GM19452 (cell line): ENCODE results near the gene POLR1C.
"Not testable (repeated sequence)": the region's sequence is repeated elsewhere in the genome, so short reads cannot be mapped to it uniquely, and the experiment has no call there.

Experiments
- ATAC-seq: cut with Tn5 transposase; IDR thresholded peaks from one replicate; pipeline ENCODE4 v1.9.1; 2021; ENCODE audit not compliant: unreplicated experiment

POLR1C gene

DNA sequence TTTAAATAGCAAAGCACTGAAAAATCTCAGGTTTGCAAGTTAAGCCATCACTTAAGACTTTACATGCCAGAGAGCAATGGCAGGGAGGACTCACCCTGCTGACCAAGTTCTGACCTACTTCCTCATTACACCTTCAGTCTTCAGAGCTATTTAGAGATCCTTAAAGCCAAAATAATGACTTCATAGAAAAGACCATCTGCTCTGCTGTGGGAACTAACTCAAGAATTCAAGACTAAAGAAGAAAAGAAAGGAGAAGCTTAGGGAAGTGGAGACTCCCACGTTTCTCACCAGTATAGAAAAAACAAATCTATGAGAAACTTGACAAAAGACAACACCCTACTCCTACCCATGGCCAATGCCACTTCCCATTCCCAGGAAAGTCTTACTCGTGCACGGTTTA lies 30.3 kb downstream of the POLR1C start:
- no peak for ATAC-seq

- ATAC-seq: not testable (repeated sequence)
Measured at GRCh38 chr6:43557620-43558019, 40.7 kb downstream of the POLR1C start.

DNA sequence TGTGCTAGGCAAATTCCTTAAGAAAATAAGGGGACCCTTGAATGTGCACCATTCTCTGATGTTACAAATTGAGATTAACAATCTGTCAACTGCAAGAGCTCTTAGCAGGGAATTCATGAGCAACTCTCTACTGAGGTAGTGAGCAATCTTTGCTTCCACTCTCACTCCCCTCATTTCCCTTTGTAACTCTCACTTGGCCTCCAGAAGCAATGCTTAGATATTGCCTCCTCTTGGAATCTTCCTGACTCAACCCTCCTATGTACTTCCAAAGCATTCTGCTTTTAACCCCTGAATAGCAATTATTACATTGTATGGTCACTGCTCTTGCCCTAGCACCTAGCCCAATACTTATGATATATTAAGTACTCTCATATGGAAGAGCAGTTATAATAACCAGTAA lies 42.4 kb downstream of the POLR1C start:
- ATAC-seq: no peak

- no peak for ATAC-seq
Measured at GRCh38 chr6:43570876-43571441, 54.1 kb downstream of the POLR1C start.
